Mesothelial cell of epicardium (in vitro differentiated cells): ENCODE results near the gene ITGB3. TPM values are rescaled to one million over a fixed set of nuclear protein-coding genes. Genes with fewer than 3 reads are reported as not detected.

Source experiments
- DNase-seq, 2 experiments: peaks; one replicate each; pipeline ENCODE4 v3.0.0; 2021; ENCODE audit warnings: low spot score in 2 of 2; ENCODE audit not compliant: unreplicated experiment in 2 of 2
- H3K27ac Mint-ChIP-seq: 2 replicates; pipeline ENCODE4 v1.8.0; 2021; ENCODE audit warnings: mixed read lengths
- H3K27me3 Mint-ChIP-seq: 2 replicates; pipeline ENCODE4 v1.8.0; 2021; ENCODE audit warnings: low read depth, mixed read lengths
- H3K36me3 Mint-ChIP-seq: 2 replicates; pipeline ENCODE4 v1.8.0; 2021; ENCODE audit warnings: mixed read lengths
- H3K4me1 Mint-ChIP-seq: 2 replicates; pipeline ENCODE4 v1.8.0; 2021; ENCODE audit warnings: mixed read lengths
- H3K4me3 Mint-ChIP-seq: 2 replicates; pipeline ENCODE4 v1.8.0; 2021; ENCODE audit warnings: mild to moderate bottlenecking, moderate library complexity, mixed read lengths
- H3K9me3 Mint-ChIP-seq: 2 replicates; pipeline ENCODE4 v1.8.0; 2021; ENCODE audit warnings: mixed read lengths
- CTCF ChIP-seq: fragments of 200-600 bp; sonication (generic); IDR thresholded peaks from one replicate; pipeline ENCODE4 v1.5.0; 2021; ENCODE audit warnings: antibody characterized with exemption; ENCODE audit not compliant: unreplicated experiment
- total RNA-seq: library from RNA; stranded (reverse); gene quantifications from 3 replicates; pipeline ENCODE4 v1.2.1, GENCODE V29; 2021

The ITGB3 gene
- total RNA-seq, 1 donor from 2014 or later, result 1.0 TPM

DNA sequence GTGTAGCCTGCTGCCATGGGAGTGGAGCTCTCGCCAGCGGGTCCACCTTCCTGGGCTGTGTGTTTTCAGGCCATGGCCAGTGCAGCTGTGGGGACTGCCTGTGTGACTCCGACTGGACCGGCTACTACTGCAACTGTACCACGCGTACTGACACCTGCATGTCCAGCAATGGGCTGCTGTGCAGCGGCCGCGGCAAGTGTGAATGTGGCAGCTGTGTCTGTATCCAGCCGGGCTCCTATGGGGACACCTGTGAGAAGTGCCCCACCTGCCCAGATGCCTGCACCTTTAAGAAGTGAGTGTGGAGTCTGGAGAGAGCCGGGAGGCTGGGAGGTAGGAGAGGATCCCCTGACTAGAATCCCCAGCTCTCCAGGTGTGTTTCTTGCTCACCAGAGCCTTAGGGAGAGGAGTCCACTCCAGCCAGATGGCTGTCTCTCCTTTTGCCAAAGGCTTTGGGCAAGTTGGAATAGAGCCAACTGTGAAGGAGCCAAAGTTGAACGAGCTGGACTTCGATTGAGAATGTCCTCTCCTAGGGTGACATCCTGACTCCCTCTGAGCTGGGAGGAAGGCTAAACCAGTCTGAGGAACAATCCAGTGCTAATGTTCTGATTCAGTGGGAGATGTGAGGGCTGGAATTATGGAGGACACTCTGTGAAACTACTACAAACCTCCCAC, 45.7 kb downstream of the ITGB3 start:
- Mint-ChIP-seq H3K9me3 (peaks cover 11% of the 10 kb centered on the region), H3K27me3 (no peaks in the 10 kb centered on the region), H3K27ac (no peak overlapping the region), H3K36me3 (no peaks in the 10 kb centered on the region), H3K4me3 (no peak overlapping the region), H3K4me1 (peaks cover 6% of the 10 kb centered on the region)
- no peak for DNase-seq
- TF ChIP-seq CTCF, result no peak

DNA sequence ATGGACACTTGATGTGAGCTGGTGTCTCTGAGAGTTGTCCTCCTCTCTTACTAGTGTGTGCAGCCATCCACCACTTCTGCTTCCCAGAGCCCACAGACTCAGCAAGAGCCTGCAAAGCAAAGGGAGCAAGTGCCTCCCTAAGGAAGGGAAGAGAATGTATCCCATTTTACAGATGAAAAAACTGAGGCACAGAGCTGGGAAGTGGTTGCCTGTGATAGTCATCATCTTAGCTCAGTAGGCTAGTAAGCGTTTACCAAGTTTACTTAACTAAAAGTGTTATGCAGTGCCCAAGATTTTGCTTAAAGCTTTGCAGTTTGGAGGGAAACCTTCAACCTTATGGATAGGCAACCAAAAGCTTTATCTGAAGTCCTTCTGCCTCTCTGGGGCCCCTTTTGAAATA, 47.1 kb downstream of the ITGB3 start:
- DNase-seq, result no peak
- Mint-ChIP-seq H3K36me3 (no peaks in the 10 kb centered on the region), H3K4me1 (peaks cover 8% of the 10 kb centered on the region), H3K4me3 (no peak overlapping the region), H3K9me3 (peaks cover 11% of the 10 kb centered on the region), H3K27ac (no peak overlapping the region), H3K27me3 (no peaks in the 10 kb centered on the region)
- no peak for TF ChIP-seq CTCF

GRCh38 chr17:47301161-47301560, 47.5 kb downstream of the ITGB3 start:
- no peak for DNase-seq
- Mint-ChIP-seq H3K9me3 (peaks cover 11% of the 10 kb centered on the region), H3K36me3 (no peaks in the 10 kb centered on the region), H3K4me1 (peaks cover 8% of the 10 kb centered on the region), H3K27me3 (no peaks in the 10 kb centered on the region), H3K27ac (no peak overlapping the region), H3K4me3 (no peak overlapping the region)
- TF ChIP-seq CTCF, result no peak

GRCh38 chr17:47301831-47302230, 48.2 kb downstream of the ITGB3 start:
- Mint-ChIP-seq H3K9me3 (peaks cover 11% of the 10 kb centered on the region), H3K27me3 (no peaks in the 10 kb centered on the region), H3K36me3 (no peaks in the 10 kb centered on the region), H3K4me1 (peaks cover 8% of the 10 kb centered on the region), H3K4me3 (no peak overlapping the region), H3K27ac (no peak overlapping the region)
- no peak for DNase-seq
- TF ChIP-seq CTCF, result no peak

GRCh38 chr17:47304186-47304585, 50.6 kb downstream of the ITGB3 start:
- H3K36me3 Mint-ChIP-seq, result no peaks in the 10 kb centered on the region
- DNase-seq, result no peak
- H3K27me3 Mint-ChIP-seq, result no peaks in the 10 kb centered on the region
- H3K9me3 Mint-ChIP-seq, result peaks cover 11% of the 10 kb centered on the region
- H3K27ac Mint-ChIP-seq, result no peak overlapping the region
- peaks cover 8% of the 10 kb centered on the region for H3K4me1 Mint-ChIP-seq
- H3K4me3 Mint-ChIP-seq, result no peak overlapping the region
- TF ChIP-seq CTCF, result no peak
